Astrocyte (in vitro differentiated cells and primary cell): ENCODE results near the gene ALDH1L1. TPM values are rescaled to one million over a fixed set of nuclear protein-coding genes. Genes with fewer than 3 reads are reported as not detected.

Source experiments
- DNase-seq: peaks from one replicate; pipeline ENCODE4 v3.0.0-alpha.2; 2010; ENCODE audit warnings: low read depth
- FAIRE-seq: peaks from 2 replicates; lab custom pipeline; 2011; peaks lifted over from hg19 to GRCh38; lab: Jason Lieb, UNC
- H2AFZ ChIP-seq: 2 replicates; pipeline ENCODE4 v1.6.0; 2012; ENCODE audit warnings: low read depth, low read length, inconsistent platforms
- H3K27ac ChIP-seq: 2 replicates; pipeline ENCODE4 v1.5.1; 2011; ENCODE audit warnings: low read depth, low read length, inconsistent platforms
- H3K27me3 ChIP-seq: 2 replicates; pipeline ENCODE4 v1.6.0; 2011; ENCODE audit warnings: low read length, inconsistent platforms; ENCODE audit not compliant: insufficient read depth
- H3K36me3 ChIP-seq: 2 replicates; pipeline ENCODE4 v1.5.1; 2011; ENCODE audit warnings: low read length, inconsistent platforms; ENCODE audit not compliant: insufficient read depth
- H3K4me1 ChIP-seq: 2 replicates; pipeline ENCODE4 v1.5.1; 2011; ENCODE audit warnings: low read length, inconsistent platforms; ENCODE audit not compliant: insufficient read depth
- H3K4me2 ChIP-seq: 2 replicates; pipeline ENCODE4 v1.6.0; 2012; ENCODE audit warnings: low read length, inconsistent platforms
- H3K4me3 ChIP-seq: 2 replicates; pipeline ENCODE4 v1.5.1; 2011; ENCODE audit warnings: low read depth, mild to moderate bottlenecking, low read length, inconsistent platforms; ENCODE audit not compliant: insufficient read depth
- H3K79me2 ChIP-seq: 2 replicates; pipeline ENCODE4 v1.6.0; 2012; ENCODE audit warnings: mild to moderate bottlenecking, low read length, inconsistent platforms; ENCODE audit not compliant: insufficient read depth
- H3K9ac ChIP-seq: 2 replicates; pipeline ENCODE4 v1.6.0; 2012; ENCODE audit warnings: mild to moderate bottlenecking, low read length, inconsistent platforms
- H3K9me3 ChIP-seq: 2 replicates; pipeline ENCODE4 v1.5.1; 2012; ENCODE audit warnings: low read depth, mild to moderate bottlenecking, low read length, inconsistent platforms; ENCODE audit not compliant: insufficient read depth
- H4K20me1 ChIP-seq: 2 replicates; pipeline ENCODE4 v1.6.0; 2012; ENCODE audit warnings: low read length, inconsistent platforms; ENCODE audit not compliant: insufficient read depth
- H3K27ac Mint-ChIP-seq: one replicate; pipeline ENCODE4 v1.8.0; 2021; ENCODE audit warnings: mild to moderate bottlenecking, mixed read lengths; ENCODE audit not compliant: unreplicated experiment
- H3K27me3 Mint-ChIP-seq: one replicate; pipeline ENCODE4 v1.8.0; 2021; ENCODE audit warnings: low read depth, mixed read lengths; ENCODE audit not compliant: unreplicated experiment
- H3K36me3 Mint-ChIP-seq: one replicate; pipeline ENCODE4 v1.8.0; 2021; ENCODE audit warnings: low read depth, mixed read lengths; ENCODE audit not compliant: unreplicated experiment
- H3K4me1 Mint-ChIP-seq: one replicate; pipeline ENCODE4 v1.8.0; 2021; ENCODE audit warnings: low read depth, mixed read lengths; ENCODE audit not compliant: unreplicated experiment
- H3K4me3 Mint-ChIP-seq: one replicate; pipeline ENCODE4 v1.8.0; 2021; ENCODE audit warnings: mild to moderate bottlenecking, moderate library complexity, mixed read lengths; ENCODE audit not compliant: unreplicated experiment
- H3K9me3 Mint-ChIP-seq: one replicate; pipeline ENCODE4 v1.8.0; 2021; ENCODE audit warnings: mild to moderate bottlenecking, mixed read lengths; ENCODE audit not compliant: unreplicated experiment
- EZH2 ChIP-seq: IDR thresholded peaks from 2 replicates; pipeline ENCODE4 v1.6.1; 2012; ENCODE audit warnings: mild to moderate bottlenecking, low read length, inconsistent platforms; ENCODE audit not compliant: insufficient read depth
- total RNA-seq: library from RNA; stranded (reverse); gene quantifications from 2 replicates; pipeline ENCODE4 v1.2.1, GENCODE V29; 2021
- TF ChIP-seq, protein P1 (sequence below): IDR thresholded peaks from 2 replicates; pipeline ENCODE4 v1.5.1; 2011; ENCODE audit warnings: low read depth, mild to moderate bottlenecking, inconsistent platforms, low read length, moderate library complexity; ENCODE audit not compliant: insufficient read depth

Gene ALDH1L1
- total RNA-seq, 1 donor from 2014 or later, result not detected

DNA sequence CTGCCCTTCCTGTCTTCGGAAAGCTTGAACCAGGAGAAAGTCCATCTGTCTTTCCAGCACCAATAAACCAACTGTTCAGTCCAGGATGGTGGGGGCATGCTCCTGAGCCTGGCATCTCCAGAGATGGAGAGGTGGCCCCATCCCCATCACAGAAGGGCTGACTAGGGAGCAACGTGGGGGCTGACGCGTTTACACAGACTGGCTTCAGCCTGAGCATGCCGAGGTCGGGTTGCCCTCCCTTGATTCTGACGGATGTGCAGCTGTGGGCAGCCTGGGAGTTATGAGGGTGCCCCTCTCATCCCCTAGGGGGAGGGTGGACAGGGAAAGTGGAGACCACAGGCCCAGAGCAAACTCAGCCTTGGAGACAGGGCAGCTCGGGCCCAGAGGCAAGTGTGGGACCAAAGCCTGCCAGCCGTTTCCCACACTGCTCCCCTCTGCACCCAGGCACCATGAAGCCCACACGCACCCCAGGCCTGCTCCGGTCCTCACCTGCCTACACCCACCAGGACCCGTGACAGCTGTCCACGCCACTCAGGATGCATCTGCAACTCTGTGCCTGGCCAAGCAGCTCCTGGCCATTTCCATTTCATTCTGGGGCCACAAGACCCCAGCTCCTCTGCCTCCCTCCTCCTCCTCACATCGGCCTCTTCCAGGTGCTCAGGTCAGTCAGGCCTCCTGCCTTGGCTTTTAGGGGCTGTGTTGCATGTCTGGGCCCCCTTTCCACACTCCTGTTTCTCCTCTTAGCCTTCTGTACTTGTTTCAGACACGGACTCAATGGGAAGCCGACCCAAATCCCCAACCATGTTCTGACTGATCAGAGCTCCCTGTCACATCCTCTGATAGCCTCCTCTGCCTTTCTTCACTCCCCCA lies 48.3 kb downstream of the ALDH1L1 start:
- DNase-seq, result no peak
- no peaks in the 10 kb centered on the region for H3K36me3 Mint-ChIP-seq
- Histone ChIP-seq H3K27me3 (peaks cover 2% of the 10 kb centered on the region), H3K4me2 (no peak overlapping the region), H4K20me1 (no peaks in the 10 kb centered on the region), H3K36me3 (no peaks in the 10 kb centered on the region), H3K9ac (no peak overlapping the region), H3K27ac (no peak overlapping the region), H3K9me3 (no peaks in the 10 kb centered on the region), H3K79me2 (no peaks in the 10 kb centered on the region), H3K4me1 (no peaks in the 10 kb centered on the region), H3K4me3 (no peak overlapping the region), H2AFZ (no peak overlapping the region)
- peaks cover 37% of the 10 kb centered on the region for H3K27me3 Mint-ChIP-seq
- TF ChIP-seq EZH2, result no peak
- TF ChIP-seq, protein P1, sequence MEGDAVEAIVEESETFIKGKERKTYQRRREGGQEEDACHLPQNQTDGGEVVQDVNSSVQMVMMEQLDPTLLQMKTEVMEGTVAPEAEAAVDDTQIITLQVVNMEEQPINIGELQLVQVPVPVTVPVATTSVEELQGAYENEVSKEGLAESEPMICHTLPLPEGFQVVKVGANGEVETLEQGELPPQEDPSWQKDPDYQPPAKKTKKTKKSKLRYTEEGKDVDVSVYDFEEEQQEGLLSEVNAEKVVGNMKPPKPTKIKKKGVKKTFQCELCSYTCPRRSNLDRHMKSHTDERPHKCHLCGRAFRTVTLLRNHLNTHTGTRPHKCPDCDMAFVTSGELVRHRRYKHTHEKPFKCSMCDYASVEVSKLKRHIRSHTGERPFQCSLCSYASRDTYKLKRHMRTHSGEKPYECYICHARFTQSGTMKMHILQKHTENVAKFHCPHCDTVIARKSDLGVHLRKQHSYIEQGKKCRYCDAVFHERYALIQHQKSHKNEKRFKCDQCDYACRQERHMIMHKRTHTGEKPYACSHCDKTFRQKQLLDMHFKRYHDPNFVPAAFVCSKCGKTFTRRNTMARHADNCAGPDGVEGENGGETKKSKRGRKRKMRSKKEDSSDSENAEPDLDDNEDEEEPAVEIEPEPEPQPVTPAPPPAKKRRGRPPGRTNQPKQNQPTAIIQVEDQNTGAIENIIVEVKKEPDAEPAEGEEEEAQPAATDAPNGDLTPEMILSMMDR, result no peak
- H3K27ac Mint-ChIP-seq, result no peak overlapping the region
- H3K4me1 Mint-ChIP-seq, result no peaks in the 10 kb centered on the region
- FAIRE-seq, result no peak
- H3K4me3 Mint-ChIP-seq, result no peak overlapping the region
- peaks cover 3% of the 10 kb centered on the region for H3K9me3 Mint-ChIP-seq

DNA sequence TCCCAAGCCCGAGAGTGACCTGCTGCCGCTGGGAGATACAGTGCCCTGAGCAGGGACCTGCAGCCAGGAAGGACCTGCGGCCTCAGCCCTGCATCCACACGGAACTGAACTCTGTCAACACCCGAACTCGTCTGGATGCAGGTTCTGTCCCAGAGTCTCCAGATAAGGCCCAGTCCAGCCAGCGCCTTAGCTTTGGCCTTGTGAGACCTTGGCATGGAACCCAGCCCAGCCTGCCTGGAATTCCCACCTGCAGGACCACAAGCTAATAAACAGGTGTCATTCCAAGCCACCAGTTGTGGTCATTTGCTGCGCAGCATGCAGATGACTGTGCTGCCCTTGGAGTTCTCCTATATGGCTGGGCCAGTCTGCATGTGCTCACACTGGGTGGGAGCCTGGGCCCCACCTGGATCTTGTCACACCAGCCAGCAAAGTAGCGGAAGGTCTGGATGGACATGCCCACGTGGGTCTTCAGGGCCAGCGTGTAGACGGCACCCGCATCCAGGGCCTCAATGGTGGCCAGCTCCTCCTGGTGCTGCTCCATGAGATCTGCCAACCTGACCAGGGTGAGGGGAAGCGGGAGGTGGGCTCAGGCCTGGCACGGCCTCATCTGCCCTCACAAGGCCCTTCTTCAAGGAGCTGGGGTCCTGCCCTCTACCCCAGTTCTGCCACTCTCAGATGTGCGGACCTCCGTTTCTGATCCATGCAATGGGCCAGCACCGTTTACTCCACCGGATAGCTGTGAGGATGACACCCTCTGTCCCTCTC lies 49.2 kb downstream of the ALDH1L1 start:
- H3K9me3 ChIP-seq, result no peaks in the 10 kb centered on the region

More for the DNA sequence above, 49.2 kb downstream of the ALDH1L1 start:
- FAIRE-seq (no peak), DNase-seq (no peak)
- no peak overlapping the region for H3K9ac ChIP-seq
- H3K36me3 ChIP-seq, result no peaks in the 10 kb centered on the region
- no peak overlapping the region for H3K4me3 ChIP-seq
- no peak overlapping the region for H3K27ac ChIP-seq
- no peak overlapping the region for H3K4me3 Mint-ChIP-seq
- peaks cover 2% of the 10 kb centered on the region for H3K27me3 ChIP-seq
- H3K27me3 Mint-ChIP-seq, result peaks cover 39% of the 10 kb centered on the region
- no peak overlapping the region for H2AFZ ChIP-seq
- no peaks in the 10 kb centered on the region for H3K4me1 Mint-ChIP-seq
- no peaks in the 10 kb centered on the region for H3K79me2 ChIP-seq
- H3K9me3 Mint-ChIP-seq, result peaks cover 2% of the 10 kb centered on the region
- H3K4me1 ChIP-seq, result no peaks in the 10 kb centered on the region
- no peak for TF ChIP-seq EZH2
- TF ChIP-seq, protein P1, result no peak
- no peaks in the 10 kb centered on the region for H3K36me3 Mint-ChIP-seq
- no peak overlapping the region for H3K4me2 ChIP-seq
- H4K20me1 ChIP-seq, result no peaks in the 10 kb centered on the region
- H3K27ac Mint-ChIP-seq, result no peak overlapping the region
